Activated T-cell treated with anti-CD3 and anti-CD28 coated beads, Interleukin-2, amount 50 U/mL, for 72 hours (primary cell): Measurements from ENCODE around the gene SLC8A1. TPM values are rescaled to one million over a fixed set of nuclear protein-coding genes. Genes with fewer than 3 reads are reported as not detected.

Experiments
- ATAC-seq, 2 donors: fragments of 150-1000 bp; cut with Tn5 transposase; replicated peaks in 1 of 2; 2 replicates each; pipeline ENCODE4 v1.10.0; 2021; ENCODE audit warnings: moderate library complexity in 2 of 2, mild to moderate bottlenecking in 1 of 2
- DNase-seq, 2 donors: peaks; one replicate each; pipeline ENCODE4 v3.0.0; 2021 to 2022; ENCODE audit warnings: mixed read lengths in 1 of 2
- H3K27ac Mint-ChIP-seq: one replicate; pipeline ENCODE4 v1.8.0; 2022; ENCODE audit warnings: mild to moderate bottlenecking, moderate library complexity, mixed read lengths
- H3K27me3 Mint-ChIP-seq: one replicate; pipeline ENCODE4 v1.8.0; 2022; ENCODE audit warnings: low read depth, mixed read lengths
- H3K36me3 Mint-ChIP-seq, 2 donors: one replicate each; pipeline ENCODE4 v1.8.0; 2022; ENCODE audit warnings: mixed read lengths in 2 of 2, mild to moderate bottlenecking in 1 of 2; ENCODE audit not compliant: insufficient read depth in 2 of 2
- H3K4me1 Mint-ChIP-seq: one replicate; pipeline ENCODE4 v1.8.0; 2022; ENCODE audit warnings: low read depth, mixed read lengths
- H3K4me3 Mint-ChIP-seq, 2 donors: one replicate each; pipeline ENCODE4 v1.8.0; 2022; ENCODE audit warnings: mild to moderate bottlenecking in 2 of 2, mixed read lengths in 2 of 2, moderate library complexity in 2 of 2
- H3K9me3 Mint-ChIP-seq, 2 donors: one replicate each; pipeline ENCODE4 v1.8.0; 2022; ENCODE audit warnings: mixed read lengths in 2 of 2
- total RNA-seq, 2 donors: library from RNA; stranded (reverse); gene quantifications; one replicate each; pipeline ENCODE4 v1.2.3, GENCODE V29; 2022

SLC8A1 gene
- 1 to 10 TPM in 1 of 2 donors, under 1 TPM in 1; 0.58 to 1.9 TPM for total RNA-seq

GRCh38 chr2:40451918-40452605 is at the start of gene SLC8A1:
Gene SLC8A1, minus strand, starts transcription at chr2:40452090.
- peaks cover 0 to 3% of the 10 kb centered on the region in 2 donors for H3K9me3 Mint-ChIP-seq
- peaks cover 4 to 6% of the 10 kb centered on the region in 2 donors for H3K36me3 Mint-ChIP-seq
- DNase-seq (peak; percentile 12 to 40), ATAC-seq (peak; percentile 54 to 71)
- peaks cover 27% of the 10 kb centered on the region for H3K4me1 Mint-ChIP-seq
- no peak within 1 kb of the TSS for H3K27ac Mint-ChIP-seq
- H3K4me3 Mint-ChIP-seq = peak within 1 kb of the TSS; percentile 76 to 93
- peaks cover 52% of the 10 kb centered on the region for H3K27me3 Mint-ChIP-seq

- Mint-ChIP-seq H3K36me3 (no peaks in the 10 kb centered on the region), H3K27me3 (no peaks in the 10 kb centered on the region), H3K27ac (no peak overlapping the region), H3K9me3 (no peaks in the 10 kb centered on the region), H3K4me1 (no peaks in the 10 kb centered on the region), H3K4me3 (no peak overlapping the region)
- no peak for DNase-seq
- no peak for ATAC-seq
These were observed 47.5 kb upstream of the SLC8A1 start for GRCh38 chr2:40499437-40499836.

- Mint-ChIP-seq H3K27me3 (no peaks in the 10 kb centered on the region), H3K27ac (no peak overlapping the region), H3K4me1 (no peaks in the 10 kb centered on the region), H3K36me3 (no peaks in the 10 kb centered on the region), H3K4me3 (no peak overlapping the region), H3K9me3 (no peaks in the 10 kb centered on the region)
- ATAC-seq (no peak), DNase-seq (no peak)
These were observed 45.5 kb upstream of the SLC8A1 start for GRCh38 chr2:40497251-40497859.

- ATAC-seq = no peak
- H3K9me3 Mint-ChIP-seq = no peaks in the 10 kb centered on the region
- no peak for DNase-seq
- H3K36me3 Mint-ChIP-seq = no peaks in the 10 kb centered on the region
- H3K27me3 Mint-ChIP-seq = no peaks in the 10 kb centered on the region
- peak overlapping the region; percentile 51 to 65 for H3K4me3 Mint-ChIP-seq
- H3K27ac Mint-ChIP-seq = no peak overlapping the region
- H3K4me1 Mint-ChIP-seq = peaks cover 13% of the 10 kb centered on the region
These were observed 37.7 kb upstream of the SLC8A1 start for GRCh38 chr2:40489678-40489960.

- H3K27ac Mint-ChIP-seq = no peak overlapping the region
- no peaks in the 10 kb centered on the region for H3K9me3 Mint-ChIP-seq
- no peak for ATAC-seq
- H3K4me3 Mint-ChIP-seq = peak overlapping the region; percentile 51 to 65
- DNase-seq = no peak
- peaks cover 13% of the 10 kb centered on the region for H3K4me1 Mint-ChIP-seq
- no peaks in the 10 kb centered on the region for H3K36me3 Mint-ChIP-seq
- no peaks in the 10 kb centered on the region for H3K27me3 Mint-ChIP-seq
These were observed 37.2 kb upstream of the SLC8A1 start for GRCh38 chr2:40488927-40489677.

DNA sequence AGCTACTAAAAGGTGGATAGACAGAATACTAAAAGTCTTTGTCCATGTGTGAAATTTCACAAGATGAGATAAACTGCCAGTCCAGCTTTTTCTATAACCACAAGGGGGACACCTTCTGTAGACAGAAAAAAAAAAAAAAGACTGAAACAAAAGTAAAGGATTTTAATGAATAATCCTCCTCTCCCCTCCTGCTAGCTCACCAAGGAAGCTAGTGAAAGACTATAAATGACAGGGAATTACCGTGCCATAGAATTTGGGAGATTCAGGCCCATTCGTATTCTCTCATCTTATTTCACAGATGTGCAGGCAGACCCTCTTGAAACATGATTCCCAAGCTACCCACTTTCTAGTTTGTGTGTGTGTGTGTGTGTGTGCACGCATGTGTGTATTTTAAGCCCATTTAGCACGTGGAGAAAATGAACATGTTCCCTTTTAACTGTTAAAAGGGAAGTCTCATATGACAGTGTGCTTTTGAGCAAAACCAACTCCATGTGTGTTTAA is 36.3 kb upstream of the SLC8A1 start:
- ATAC-seq (no peak), DNase-seq (no peak)
- H3K9me3 Mint-ChIP-seq = no peaks in the 10 kb centered on the region
- no peaks in the 10 kb centered on the region for H3K36me3 Mint-ChIP-seq
- H3K4me3 Mint-ChIP-seq = no peak overlapping the region
- no peak overlapping the region for H3K27ac Mint-ChIP-seq
- H3K27me3 Mint-ChIP-seq = no peaks in the 10 kb centered on the region
- peaks cover 13% of the 10 kb centered on the region for H3K4me1 Mint-ChIP-seq

GRCh38 chr2:40487602-40488001 is 35.7 kb upstream of the SLC8A1 start:
- ATAC-seq = no peak
- Mint-ChIP-seq H3K36me3 (no peaks in the 10 kb centered on the region), H3K4me1 (peaks cover 13% of the 10 kb centered on the region), H3K9me3 (no peaks in the 10 kb centered on the region), H3K27ac (no peak overlapping the region), H3K4me3 (no peak overlapping the region), H3K27me3 (no peaks in the 10 kb centered on the region)
- DNase-seq = no peak

GRCh38 chr2:40485854-40486253 is 34.0 kb upstream of the SLC8A1 start:
- DNase-seq = no peak
- H3K9me3 Mint-ChIP-seq = no peaks in the 10 kb centered on the region
- no peaks in the 10 kb centered on the region for H3K27me3 Mint-ChIP-seq
- no peaks in the 10 kb centered on the region for H3K36me3 Mint-ChIP-seq
- no peak for ATAC-seq
- H3K27ac Mint-ChIP-seq = no peak overlapping the region
- H3K4me1 Mint-ChIP-seq = peaks cover 13% of the 10 kb centered on the region
- no peak overlapping the region for H3K4me3 Mint-ChIP-seq

DNA sequence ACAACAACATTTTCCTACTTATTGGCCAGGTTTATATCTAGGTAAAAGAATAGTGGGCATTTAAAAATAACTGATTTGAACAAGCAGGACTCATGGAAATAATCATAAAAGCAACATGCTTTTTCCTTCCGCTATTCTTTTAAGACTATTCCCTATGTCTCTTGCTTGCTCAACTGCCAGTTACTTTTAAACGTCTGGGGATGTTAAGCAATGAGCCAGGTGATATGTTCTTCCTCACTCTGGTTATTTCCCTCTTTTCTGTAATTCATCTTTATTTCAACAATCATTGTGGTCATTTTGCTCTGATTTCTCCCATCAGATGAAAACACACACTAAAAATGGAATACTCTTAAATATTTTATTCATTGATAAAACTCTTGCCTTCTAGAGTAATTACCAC is 33.4 kb upstream of the SLC8A1 start:
- H3K36me3 Mint-ChIP-seq = no peaks in the 10 kb centered on the region
- DNase-seq (no peak), ATAC-seq (no peak)
- no peaks in the 10 kb centered on the region for H3K9me3 Mint-ChIP-seq
- H3K4me1 Mint-ChIP-seq = peaks cover 13% of the 10 kb centered on the region
- no peaks in the 10 kb centered on the region for H3K27me3 Mint-ChIP-seq
- no peak overlapping the region for H3K27ac Mint-ChIP-seq
- no peak overlapping the region for H3K4me3 Mint-ChIP-seq

DNA sequence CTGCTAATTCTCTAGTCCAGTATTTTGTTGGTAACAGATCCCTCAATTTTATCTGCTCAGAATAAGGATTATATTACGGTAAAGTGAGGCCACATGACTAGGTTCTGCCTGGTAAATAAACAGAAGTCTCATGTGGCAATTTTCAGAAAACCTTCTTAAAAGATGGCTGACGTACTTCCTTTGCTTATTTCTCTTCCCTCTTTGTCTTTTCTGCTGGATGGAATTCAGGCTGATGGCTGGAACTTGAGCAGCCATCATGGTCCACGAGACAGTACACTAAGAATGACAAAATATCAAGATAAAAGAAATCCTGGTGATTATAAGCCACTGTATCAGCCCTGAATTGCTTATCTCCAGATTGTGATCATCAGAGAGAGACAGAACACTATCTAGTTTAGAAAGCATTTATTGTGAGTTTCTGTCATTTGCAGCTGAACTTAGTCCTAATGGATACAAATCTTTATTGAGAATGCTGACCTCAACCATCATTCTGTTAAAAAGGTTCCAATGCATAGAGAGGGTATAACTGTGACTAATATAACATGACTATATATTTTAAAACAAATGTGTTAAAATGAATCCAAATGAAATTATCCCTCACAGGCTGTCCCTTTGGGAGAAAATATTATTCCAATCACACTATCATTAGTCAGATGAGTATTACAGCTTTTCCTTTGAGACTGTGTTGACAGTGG is 31.8 kb upstream of the SLC8A1 start:
- Mint-ChIP-seq H3K27me3 (no peaks in the 10 kb centered on the region), H3K4me1 (no peaks in the 10 kb centered on the region)

GRCh38 chr2:40480596-40480995 is 28.7 kb upstream of the SLC8A1 start:
- H3K27me3 Mint-ChIP-seq = no peaks in the 10 kb centered on the region
- H3K36me3 Mint-ChIP-seq = no peaks in the 10 kb centered on the region
- H3K4me3 Mint-ChIP-seq = no peak overlapping the region
- no peak overlapping the region for H3K27ac Mint-ChIP-seq
- ATAC-seq (no peak), DNase-seq (no peak)
- H3K9me3 Mint-ChIP-seq = peaks cover 0 to 2% of the 10 kb centered on the region in 2 donors
- no peaks in the 10 kb centered on the region for H3K4me1 Mint-ChIP-seq

More for the DNA sequence above, 31.8 kb upstream of the SLC8A1 start:
- Mint-ChIP-seq H3K9me3 (no peaks in the 10 kb centered on the region), H3K4me3 (no peak overlapping the region), H3K36me3 (no peaks in the 10 kb centered on the region), H3K27ac (no peak overlapping the region)
- DNase-seq = no peak
- no peak for ATAC-seq

GRCh38 chr2:40480073-40480472 is 28.2 kb upstream of the SLC8A1 start:
- H3K36me3 Mint-ChIP-seq = no peaks in the 10 kb centered on the region
- H3K4me1 Mint-ChIP-seq = no peaks in the 10 kb centered on the region
- no peak overlapping the region for H3K27ac Mint-ChIP-seq
- DNase-seq = no peak
- peaks cover 0 to 2% of the 10 kb centered on the region in 2 donors for H3K9me3 Mint-ChIP-seq
- no peak overlapping the region for H3K4me3 Mint-ChIP-seq
- no peaks in the 10 kb centered on the region for H3K27me3 Mint-ChIP-seq
- no peak for ATAC-seq

GRCh38 chr2:40477361-40477760 is 25.5 kb upstream of the SLC8A1 start:
- no peak for ATAC-seq
- H3K4me1 Mint-ChIP-seq = no peaks in the 10 kb centered on the region
- H3K4me3 Mint-ChIP-seq = no peak overlapping the region
- no peak for DNase-seq
- no peaks in the 10 kb centered on the region for H3K36me3 Mint-ChIP-seq
- H3K27ac Mint-ChIP-seq = no peak overlapping the region
- H3K27me3 Mint-ChIP-seq = no peaks in the 10 kb centered on the region
- peaks cover 0 to 2% of the 10 kb centered on the region in 2 donors for H3K9me3 Mint-ChIP-seq
